Activated T-cell treated with anti-CD3 and anti-CD28 coated beads, Interleukin-2, amount 50 U/mL, for 1 hour (primary cell): ENCODE measurements around the gene IGSF5.

Source experiments
- DNase-seq: peaks from one replicate; pipeline ENCODE4 v3.0.0-alpha.2; 2020

IGSF5 gene

GRCh38 chr21:39837861-39838359 lies 92.9 kb downstream of the IGSF5 start:
- no peak for DNase-seq

GRCh38 chr21:39840373-39841097 lies 95.6 kb downstream of the IGSF5 start:
- no peak for DNase-seq

DNA sequence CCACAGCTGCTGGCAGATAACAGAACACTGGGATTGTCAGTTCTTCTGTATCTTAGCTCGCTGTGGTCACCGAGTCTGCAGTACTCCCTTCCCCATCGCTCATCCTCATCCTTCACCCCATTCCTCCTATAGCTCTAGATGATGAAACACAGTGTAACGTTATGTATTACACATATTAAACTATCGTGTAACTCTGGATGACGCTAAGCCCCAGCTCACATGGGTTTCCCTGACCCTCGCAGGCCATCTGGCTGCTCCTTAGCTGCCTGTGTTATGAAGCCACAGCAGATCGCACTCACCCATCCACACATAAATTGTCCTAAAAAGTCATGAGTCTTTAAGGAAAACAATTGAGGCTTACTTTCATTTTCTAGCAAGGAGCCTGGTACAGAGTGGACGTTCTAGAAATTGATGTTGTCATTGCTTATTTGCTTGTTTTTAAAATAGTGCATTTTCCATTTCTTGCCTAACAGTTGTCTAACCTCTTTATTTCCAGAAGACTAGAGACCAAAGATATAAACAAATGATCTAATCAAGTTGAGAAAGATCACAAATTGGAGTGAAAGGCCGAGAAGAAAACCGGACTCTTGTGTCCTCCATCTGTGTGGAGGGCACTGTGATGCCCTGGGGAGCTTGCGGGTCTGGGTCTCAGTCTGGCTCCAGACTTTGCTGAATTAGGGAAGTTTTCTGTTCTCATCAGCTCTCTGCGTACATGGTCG lies 97.9 kb downstream of the IGSF5 start:
- no peak for DNase-seq

DNA sequence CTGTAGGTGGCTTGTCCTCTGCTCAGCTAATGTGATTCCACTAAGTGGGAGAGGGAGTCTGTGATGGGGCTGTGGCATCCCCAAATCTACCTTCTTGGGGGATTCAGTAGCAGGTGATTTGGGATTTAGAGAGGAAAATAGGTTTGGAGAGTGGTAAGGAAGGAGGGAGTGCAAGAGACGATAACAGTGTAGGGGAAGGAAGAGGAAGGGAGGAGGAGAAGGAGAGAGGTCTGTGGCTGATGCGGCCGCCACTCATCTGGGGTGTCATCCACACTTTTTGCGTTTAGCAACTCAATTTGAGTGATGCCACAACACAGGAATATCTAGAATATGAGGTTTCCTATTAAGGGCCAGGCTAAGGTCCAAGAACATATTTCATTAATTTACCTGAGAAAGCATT lies 98.5 kb downstream of the IGSF5 start:
- DNase-seq: no peak

GRCh38 chr21:39843916-39844315 lies 98.9 kb downstream of the IGSF5 start:
- DNase-seq: no peak

- no peak for DNase-seq
Observed at GRCh38 chr21:39845571-39846130, 100.7 kb downstream of the IGSF5 start.

DNA sequence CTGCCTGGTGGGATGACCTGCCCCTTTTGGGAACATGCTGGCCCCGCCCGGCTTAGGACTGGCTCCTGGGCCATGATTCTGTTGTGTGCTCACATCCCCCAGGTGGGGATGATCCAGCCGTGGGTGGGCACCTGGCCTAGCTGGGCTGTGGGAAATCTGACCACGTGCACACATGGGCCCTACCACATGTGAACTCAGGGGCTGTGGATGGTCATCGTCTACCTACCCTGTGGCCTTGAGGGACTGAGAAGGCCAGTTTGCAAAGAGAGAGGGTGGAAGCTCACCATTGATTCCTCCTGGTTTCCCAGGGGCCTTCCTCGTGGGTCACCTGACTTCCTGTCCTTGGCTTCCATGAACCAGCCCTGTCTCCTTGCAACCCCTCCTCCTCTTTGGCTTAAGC lies 102.9 kb downstream of the IGSF5 start:
- no peak for DNase-seq

- no peak for DNase-seq
Observed at GRCh38 chr21:39849014-39849655, 104.2 kb downstream of the IGSF5 start.

- no peak for DNase-seq
Observed at GRCh38 chr21:39850333-39850732, 105.3 kb downstream of the IGSF5 start.

- DNase-seq: no peak
Observed at GRCh38 chr21:39851002-39851618, 106.1 kb downstream of the IGSF5 start.
